B cell (primary cell): ENCODE measurements around the gene NBAS.

ENCODE experiments used
- EZH2 ChIP-seq: IDR thresholded peaks from 2 replicates; pipeline ENCODE4 v1.6.1; 2012; ENCODE audit warnings: borderline replicate concordance, low read depth, mild to moderate bottlenecking, moderate library complexity, low read length; ENCODE audit not compliant: insufficient read depth, poor library complexity, severe bottlenecking
- TF ChIP-seq, protein P1 (sequence below): fragments of 200-600 bp; IDR thresholded peaks from one replicate; pipeline ENCODE4 v1.8.0; 2022; ENCODE audit warnings: antibody characterized with exemption, mild to moderate bottlenecking

DNA sequence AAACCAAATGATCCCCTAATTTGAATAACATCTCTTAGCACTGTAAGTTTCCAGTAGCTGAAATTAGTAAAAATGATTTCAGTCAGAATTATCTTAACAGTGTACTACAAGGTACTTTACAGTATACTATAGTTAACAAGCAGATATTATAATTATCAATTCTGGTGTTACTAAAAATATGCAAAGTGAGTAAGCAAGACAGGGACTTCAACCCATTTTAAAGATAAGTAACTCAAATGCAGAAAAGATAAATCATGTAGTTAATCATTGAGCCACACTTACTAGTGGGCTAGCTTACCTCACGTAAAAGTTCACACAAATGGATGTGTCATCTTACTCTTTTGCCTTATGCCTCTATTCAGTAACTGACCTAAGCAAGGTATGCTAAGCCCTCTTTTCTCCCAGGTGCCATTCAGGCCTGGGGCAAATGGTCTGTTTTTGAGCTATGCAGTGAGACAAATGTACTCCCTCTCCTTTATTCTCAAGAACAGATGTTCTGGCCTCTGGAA, 101.0 kb downstream of the NBAS start:
- TF ChIP-seq, protein P1, sequence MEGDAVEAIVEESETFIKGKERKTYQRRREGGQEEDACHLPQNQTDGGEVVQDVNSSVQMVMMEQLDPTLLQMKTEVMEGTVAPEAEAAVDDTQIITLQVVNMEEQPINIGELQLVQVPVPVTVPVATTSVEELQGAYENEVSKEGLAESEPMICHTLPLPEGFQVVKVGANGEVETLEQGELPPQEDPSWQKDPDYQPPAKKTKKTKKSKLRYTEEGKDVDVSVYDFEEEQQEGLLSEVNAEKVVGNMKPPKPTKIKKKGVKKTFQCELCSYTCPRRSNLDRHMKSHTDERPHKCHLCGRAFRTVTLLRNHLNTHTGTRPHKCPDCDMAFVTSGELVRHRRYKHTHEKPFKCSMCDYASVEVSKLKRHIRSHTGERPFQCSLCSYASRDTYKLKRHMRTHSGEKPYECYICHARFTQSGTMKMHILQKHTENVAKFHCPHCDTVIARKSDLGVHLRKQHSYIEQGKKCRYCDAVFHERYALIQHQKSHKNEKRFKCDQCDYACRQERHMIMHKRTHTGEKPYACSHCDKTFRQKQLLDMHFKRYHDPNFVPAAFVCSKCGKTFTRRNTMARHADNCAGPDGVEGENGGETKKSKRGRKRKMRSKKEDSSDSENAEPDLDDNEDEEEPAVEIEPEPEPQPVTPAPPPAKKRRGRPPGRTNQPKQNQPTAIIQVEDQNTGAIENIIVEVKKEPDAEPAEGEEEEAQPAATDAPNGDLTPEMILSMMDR, result no peak
- TF ChIP-seq EZH2, result no peak
